Neuron (in vitro differentiated cells): ENCODE results near the gene ANKRD29.

Experiments used
- H2AFZ ChIP-seq: one replicate; pipeline ENCODE4 v1.6.1; 2013; ENCODE audit warnings: low read depth, mild to moderate bottlenecking, inconsistent platforms, low read length, moderate library complexity
- H3K27me3 ChIP-seq: one replicate; pipeline ENCODE4 v1.6.1; 2013; ENCODE audit warnings: low read length; ENCODE audit not compliant: insufficient read depth
- H3K36me3 ChIP-seq: one replicate; pipeline ENCODE4 v1.6.1; 2013; ENCODE audit warnings: low read length; ENCODE audit not compliant: insufficient read depth
- H3K4me1 ChIP-seq: one replicate; pipeline ENCODE4 v1.6.1; 2013; ENCODE audit warnings: low read length; ENCODE audit not compliant: insufficient read depth
- H3K4me3 ChIP-seq: 2 replicates; pipeline ENCODE4 v1.5.1; 2013; ENCODE audit warnings: mild to moderate bottlenecking, low read length, moderate library complexity
- H3K9me3 ChIP-seq: one replicate; pipeline ENCODE4 v1.6.1; 2013; ENCODE audit warnings: low read length

Gene ANKRD29, protein sequence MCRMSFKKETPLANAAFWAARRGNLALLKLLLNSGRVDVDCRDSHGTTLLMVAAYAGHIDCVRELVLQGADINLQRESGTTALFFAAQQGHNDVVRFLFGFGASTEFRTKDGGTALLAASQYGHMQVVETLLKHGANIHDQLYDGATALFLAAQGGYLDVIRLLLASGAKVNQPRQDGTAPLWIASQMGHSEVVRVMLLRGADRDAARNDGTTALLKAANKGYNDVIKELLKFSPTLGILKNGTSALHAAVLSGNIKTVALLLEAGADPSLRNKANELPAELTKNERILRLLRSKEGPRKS

DNA sequence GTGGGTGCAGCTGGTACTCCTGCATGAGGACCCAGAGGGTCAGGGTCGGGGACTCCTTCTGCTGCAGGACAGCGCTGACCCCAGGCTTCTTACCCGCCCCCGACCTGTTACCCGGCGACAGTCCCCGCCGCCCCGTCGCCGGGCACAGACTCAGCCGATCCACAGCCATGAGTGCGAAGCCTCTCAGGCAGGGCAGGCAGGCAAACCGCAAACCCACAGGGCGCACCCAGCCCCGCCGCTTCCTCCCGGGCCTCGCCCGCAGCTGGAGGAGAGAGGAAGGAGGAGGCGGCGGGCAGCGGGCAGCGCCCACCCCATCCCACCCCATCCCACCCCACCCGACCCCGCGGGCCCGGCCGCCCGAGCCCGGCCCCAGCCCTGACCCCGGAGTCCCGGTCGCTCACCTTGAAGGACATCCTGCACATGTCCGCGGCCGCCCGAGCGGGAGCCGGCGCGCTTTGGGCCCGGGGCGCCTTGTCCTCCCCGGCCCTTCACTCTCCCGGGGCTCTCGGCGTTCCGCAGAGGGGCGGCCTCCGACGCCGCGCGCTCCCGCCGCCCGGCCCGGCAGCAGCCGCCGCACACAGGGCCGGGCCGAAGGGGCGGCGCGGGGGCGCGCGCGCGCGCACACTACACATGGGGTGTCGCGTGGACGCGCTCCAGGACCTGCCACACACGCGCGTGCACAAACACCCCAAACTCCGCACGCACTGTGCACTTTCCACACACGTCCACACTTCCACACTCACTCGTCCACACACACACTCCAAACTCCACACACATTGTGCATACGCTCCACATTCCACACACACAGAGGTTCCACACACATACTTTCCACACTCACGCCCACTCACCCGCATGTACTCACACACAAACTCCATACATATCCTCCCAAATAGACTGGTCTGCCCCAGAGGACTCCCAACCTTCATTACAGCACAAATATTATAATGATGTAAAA is at the start of gene ANKRD29:
TSS of gene ANKRD29 (minus strand) at position 603 of the 955 bp plus-strand sequence. CDS start at position 422, 181 bp downstream.
- Histone ChIP-seq H3K4me3 (peak within 1 kb of the TSS; percentile 39), H3K4me1 (peaks cover 7% of the 10 kb centered on the region), H2AFZ (no peak within 1 kb of the TSS), H3K36me3 (no peaks in the 10 kb centered on the region), H3K9me3 (no peaks in the 10 kb centered on the region), H3K27me3 (peaks cover 64% of the 10 kb centered on the region)

DNA sequence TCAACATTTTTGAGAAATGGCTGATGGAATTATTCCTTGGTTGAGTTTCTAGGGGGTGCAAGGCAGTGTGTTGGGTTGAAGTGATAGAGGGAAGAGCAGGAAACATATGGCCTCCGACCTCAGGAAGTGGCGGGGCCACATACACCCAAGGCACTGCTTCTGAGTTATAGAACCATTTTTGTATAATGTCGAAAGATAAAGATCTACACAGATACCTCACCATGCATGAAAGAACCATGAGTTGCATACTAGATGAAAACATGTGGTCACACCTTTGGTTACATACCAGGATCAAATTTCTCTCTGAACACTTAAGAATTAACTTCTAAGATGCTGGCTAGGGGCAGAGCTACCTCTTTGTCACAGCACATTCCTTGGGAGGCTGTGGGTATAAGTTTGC is 49.7 kb upstream of the ANKRD29 start:
- Histone ChIP-seq H3K27me3 (no peaks in the 10 kb centered on the region), H3K4me1 (no peaks in the 10 kb centered on the region), H3K4me3 (no peak overlapping the region), H3K36me3 (no peaks in the 10 kb centered on the region), H2AFZ (no peak overlapping the region), H3K9me3 (no peaks in the 10 kb centered on the region)

DNA sequence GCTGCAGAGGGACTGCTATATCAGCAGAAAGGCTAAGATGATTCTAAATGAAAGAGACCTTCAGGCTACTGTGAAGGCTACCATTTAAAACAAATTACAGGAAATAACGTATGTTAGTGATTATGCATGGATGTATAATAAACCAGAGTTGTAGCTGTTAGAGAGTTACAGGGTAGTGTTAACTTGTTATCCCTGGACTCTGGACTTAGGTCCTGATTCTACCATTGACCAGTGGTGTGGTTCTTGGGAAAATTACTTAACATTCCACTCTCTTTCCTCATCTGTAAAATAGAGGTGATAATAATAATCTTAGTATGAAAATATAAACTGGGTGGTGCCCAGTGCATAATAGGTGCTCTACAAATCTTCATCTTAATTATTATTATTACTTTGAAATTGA is 48.7 kb upstream of the ANKRD29 start:
- no peak overlapping the region for H2AFZ ChIP-seq
- H3K4me1 ChIP-seq, result no peaks in the 10 kb centered on the region
- H3K9me3 ChIP-seq, result no peaks in the 10 kb centered on the region
- no peaks in the 10 kb centered on the region for H3K36me3 ChIP-seq
- no peaks in the 10 kb centered on the region for H3K27me3 ChIP-seq
- no peak overlapping the region for H3K4me3 ChIP-seq

DNA sequence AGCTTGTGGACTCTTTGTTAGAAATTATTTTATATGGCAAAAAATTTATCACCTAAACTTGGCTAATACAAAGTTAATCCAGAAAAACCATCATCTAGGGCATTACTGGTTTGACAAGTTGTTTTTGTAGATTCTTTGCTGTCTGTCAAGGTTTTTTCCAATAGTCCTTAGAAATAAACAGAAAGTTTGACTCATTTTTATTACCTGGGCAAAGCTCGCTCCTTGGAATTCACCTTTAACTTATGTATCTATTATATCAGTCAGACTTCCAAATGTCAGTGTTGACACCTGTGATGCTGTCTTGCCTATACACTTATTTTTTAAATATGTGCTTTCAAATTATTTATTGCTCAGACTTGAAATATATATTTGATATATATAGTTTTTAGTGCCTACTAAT is 48.2 kb upstream of the ANKRD29 start:
- H3K4me3 ChIP-seq, result no peak overlapping the region
- no peaks in the 10 kb centered on the region for H3K27me3 ChIP-seq
- no peak overlapping the region for H2AFZ ChIP-seq
- no peaks in the 10 kb centered on the region for H3K9me3 ChIP-seq
- H3K36me3 ChIP-seq, result no peaks in the 10 kb centered on the region
- H3K4me1 ChIP-seq, result no peaks in the 10 kb centered on the region

DNA sequence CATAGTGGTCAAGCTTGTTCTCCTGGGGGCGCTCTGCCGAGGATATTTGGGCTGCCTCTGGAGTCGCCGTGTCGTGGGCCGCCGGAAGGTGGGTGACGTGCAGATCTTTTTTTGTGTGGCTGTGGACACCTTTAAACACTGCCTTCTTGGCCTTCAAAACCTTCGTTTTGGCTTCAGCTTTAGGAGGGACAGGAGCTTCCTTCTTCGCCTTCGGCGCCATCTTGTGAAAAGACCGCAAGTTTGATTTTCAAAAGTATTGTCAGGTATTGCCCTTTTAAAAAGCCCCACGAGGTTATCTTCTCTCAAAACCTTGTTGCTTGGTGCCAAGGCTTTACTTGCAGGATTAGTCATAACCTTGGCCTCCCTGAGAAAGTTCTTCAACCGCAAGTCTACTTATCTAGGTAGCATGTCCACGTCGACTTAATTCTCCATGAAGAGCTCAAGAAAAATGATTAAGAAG is 47.4 kb upstream of the ANKRD29 start:
- Histone ChIP-seq H3K4me3 (no peak overlapping the region), H2AFZ (no peak overlapping the region), H3K36me3 (no peaks in the 10 kb centered on the region), H3K9me3 (no peaks in the 10 kb centered on the region), H3K4me1 (no peaks in the 10 kb centered on the region), H3K27me3 (no peaks in the 10 kb centered on the region)

DNA sequence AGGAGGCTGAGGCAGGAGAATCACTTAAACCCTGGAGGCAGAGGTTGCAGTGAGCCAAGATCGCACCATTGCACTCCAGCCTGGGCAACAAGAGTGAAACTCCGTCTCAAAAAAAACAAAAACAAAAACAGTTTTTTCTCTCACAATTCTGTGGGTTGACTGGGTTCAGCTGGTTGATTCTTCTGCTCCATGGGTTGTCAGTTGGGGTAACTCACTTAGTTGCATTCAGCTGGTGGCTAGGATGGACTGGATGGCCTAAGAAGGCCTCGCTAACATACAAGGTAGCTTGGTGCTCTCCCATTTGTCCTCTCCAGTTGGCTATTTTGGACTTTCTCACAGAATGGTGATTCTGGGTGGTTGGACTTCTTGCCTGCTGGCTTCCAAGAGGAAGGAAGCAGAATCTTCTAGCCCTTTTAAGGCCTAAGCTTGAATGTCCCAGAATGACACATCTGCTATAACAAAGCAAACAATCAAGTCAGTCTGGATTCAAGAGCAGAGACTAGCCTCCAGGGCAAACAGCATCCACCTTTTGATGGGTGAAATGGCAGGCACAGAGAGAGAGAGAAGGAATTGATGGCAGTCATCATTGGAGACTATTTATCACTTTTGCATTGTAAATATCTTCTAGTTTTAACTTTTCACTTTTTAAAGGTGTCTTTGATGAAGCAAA is 44.4 kb upstream of the ANKRD29 start:
- no peaks in the 10 kb centered on the region for H3K36me3 ChIP-seq

DNA sequence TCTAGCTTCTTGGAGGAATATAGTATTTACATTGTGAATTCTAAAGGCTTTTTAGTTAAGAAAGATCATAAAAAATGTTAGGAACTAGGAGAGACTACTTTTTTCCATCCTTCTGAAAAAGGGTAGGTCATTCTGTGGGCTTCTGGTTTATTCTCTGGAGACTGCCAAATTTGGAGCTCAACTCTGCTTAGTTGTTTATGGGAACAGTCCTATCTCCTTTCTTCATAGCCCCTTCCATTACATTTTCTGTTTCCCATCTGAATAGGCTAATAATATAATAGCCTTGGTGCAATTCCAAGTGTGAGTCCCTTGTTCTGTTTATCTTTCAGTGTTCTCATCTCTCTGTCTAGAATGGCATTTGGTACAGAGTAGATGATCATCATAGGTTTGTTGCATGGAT is 42.1 kb upstream of the ANKRD29 start:
- Histone ChIP-seq H3K36me3 (no peaks in the 10 kb centered on the region), H3K4me3 (no peak overlapping the region), H2AFZ (no peak overlapping the region), H3K27me3 (no peaks in the 10 kb centered on the region), H3K4me1 (no peaks in the 10 kb centered on the region), H3K9me3 (no peaks in the 10 kb centered on the region)

More for the DNA sequence above, 44.4 kb upstream of the ANKRD29 start:
- no peak overlapping the region for H3K4me3 ChIP-seq
- H3K27me3 ChIP-seq, result no peaks in the 10 kb centered on the region
- no peaks in the 10 kb centered on the region for H3K4me1 ChIP-seq
- H2AFZ ChIP-seq, result no peak overlapping the region
- no peaks in the 10 kb centered on the region for H3K9me3 ChIP-seq

DNA sequence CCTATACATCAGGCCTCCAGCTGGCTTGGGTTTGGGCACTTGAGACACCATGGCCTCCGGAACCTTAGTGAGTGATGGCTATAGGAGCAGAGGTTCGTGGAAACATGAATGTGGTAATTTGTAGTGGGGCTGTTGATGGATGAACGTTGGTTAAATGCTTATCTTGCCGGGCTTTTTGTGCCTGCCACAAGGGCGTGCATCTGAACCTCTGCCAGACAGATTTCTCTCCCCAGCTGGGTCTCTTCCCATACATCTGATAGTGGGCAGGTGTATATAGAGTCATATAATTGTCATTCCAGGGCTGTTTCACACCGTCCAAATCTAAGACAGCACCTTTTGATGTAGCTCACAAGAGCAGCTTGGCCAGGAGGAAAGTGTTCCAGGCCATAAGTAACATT is 41.3 kb upstream of the ANKRD29 start:
- no peak overlapping the region for H2AFZ ChIP-seq
- H3K27me3 ChIP-seq, result no peaks in the 10 kb centered on the region
- H3K4me3 ChIP-seq, result no peak overlapping the region
- H3K9me3 ChIP-seq, result no peaks in the 10 kb centered on the region
- no peaks in the 10 kb centered on the region for H3K4me1 ChIP-seq
- H3K36me3 ChIP-seq, result no peaks in the 10 kb centered on the region

DNA sequence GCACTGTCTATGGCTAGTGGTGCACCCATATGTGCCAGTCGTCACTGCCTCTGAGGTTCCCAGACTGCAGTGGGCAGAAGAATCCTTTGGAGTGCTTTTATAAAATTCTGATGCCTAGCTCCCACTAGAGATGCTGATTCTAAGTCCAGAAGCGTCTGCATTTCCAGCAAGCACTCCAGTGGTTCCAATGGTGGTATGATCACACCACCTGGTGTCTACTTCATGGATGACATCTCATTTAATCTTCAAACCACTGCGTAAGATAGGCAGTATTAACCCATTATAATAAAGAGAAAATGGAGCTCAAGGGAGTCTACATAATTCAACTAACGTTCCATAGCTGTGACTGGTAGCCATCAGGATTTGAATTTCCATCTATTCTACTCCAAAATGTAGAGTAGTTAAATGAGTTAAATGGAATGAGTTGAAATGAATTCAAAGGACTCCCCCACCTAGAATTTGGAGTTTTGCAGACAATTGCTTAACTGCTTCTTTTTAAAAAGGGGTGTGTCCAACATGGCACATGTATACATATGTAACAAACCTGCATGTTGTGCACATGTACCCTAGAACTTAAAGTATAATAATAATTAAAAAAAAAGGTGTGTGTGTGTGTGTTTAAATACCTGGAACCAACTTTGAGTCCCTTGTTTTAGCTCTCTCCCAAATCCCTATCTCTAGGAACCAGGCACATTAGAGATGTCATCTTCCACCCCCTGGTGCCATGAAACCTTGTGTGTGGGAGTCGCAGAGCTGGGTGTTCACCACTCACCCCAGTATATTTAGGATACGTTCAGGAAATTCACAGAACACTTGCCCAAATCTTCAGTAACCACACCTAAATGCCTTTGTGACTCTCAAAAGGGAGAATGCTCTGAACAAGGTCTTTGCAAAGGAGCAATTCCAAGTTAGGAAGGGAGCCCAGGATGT is 40.6 kb upstream of the ANKRD29 start:
- H3K36me3 ChIP-seq, result no peaks in the 10 kb centered on the region
- no peaks in the 10 kb centered on the region for H3K9me3 ChIP-seq
- H3K27me3 ChIP-seq, result no peaks in the 10 kb centered on the region
- H2AFZ ChIP-seq, result no peak overlapping the region
- no peaks in the 10 kb centered on the region for H3K4me1 ChIP-seq
- H3K4me3 ChIP-seq, result no peak overlapping the region

DNA sequence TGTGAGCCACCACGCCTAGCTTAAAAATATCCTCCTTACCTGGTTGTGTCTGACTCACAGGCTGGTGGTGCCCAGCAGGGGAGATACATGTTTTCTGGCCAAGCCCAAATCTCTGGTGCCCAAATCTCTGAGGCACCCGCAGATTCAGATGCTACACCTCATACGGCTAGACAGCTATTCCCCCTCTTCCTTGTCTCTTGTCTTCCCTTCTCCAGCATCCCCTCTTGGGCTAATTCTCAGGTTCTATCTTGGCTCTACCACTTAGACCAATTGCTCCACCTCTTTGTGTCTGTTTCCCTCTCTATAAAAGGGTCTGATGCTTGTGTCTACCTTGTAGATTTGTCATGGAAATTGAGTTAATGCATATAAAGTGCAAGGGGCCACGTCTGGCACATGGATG is 39.9 kb upstream of the ANKRD29 start:
- H3K4me1 ChIP-seq, result no peaks in the 10 kb centered on the region
- H3K9me3 ChIP-seq, result no peaks in the 10 kb centered on the region
- no peak overlapping the region for H2AFZ ChIP-seq
- no peaks in the 10 kb centered on the region for H3K27me3 ChIP-seq
- H3K36me3 ChIP-seq, result no peaks in the 10 kb centered on the region
- no peak overlapping the region for H3K4me3 ChIP-seq

DNA sequence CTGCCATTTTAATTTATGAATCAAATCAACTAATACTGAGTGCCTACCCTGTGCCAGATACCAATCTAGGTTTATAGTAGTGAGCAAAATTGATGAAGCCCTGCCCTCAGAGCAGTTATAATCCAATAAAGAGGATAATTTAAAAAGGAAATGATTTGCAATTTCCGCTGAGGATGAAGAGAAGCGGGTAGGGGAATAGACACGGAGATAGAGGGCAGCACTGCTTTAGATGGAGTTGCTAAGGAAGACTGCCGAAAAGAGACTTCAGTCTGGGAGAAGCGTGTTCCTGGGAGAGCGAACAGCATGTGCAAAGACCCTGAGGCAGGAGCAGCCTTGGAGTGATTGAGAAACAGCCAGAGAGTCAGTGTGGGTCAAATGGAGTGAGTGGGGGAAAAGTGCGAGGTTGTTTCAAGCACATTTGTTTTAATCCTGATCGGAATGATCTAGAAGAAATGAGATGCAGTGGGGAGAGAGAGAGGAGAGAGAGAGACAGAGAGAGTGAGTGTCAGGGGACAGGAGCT is 38.9 kb upstream of the ANKRD29 start:
- Histone ChIP-seq H3K9me3 (no peaks in the 10 kb centered on the region), H3K4me1 (no peaks in the 10 kb centered on the region), H2AFZ (no peak overlapping the region), H3K36me3 (no peaks in the 10 kb centered on the region), H3K27me3 (no peaks in the 10 kb centered on the region), H3K4me3 (no peak overlapping the region)

DNA sequence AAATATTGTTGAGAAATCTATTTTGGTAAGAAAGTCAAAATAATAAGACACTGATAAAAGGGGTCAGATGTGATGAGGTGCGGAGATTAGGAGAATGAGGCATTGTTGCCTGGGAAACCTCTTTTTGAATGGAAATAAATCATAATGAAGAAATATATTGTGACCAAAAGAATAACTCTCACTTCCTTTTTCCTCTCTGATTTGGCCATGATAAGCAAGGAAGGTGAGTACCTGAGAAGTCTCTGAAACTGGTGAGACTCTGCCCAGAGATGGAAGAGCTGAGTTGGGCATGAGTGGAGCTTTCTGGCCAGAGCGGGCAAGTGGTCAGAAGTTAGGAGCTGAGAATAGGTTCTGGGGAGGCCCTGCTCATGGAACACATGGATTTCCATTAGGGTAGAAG is 38.3 kb upstream of the ANKRD29 start:
- no peak overlapping the region for H3K4me3 ChIP-seq
- H3K36me3 ChIP-seq, result no peaks in the 10 kb centered on the region
- H3K27me3 ChIP-seq, result peaks cover under 1% of the 10 kb centered on the region

More for the DNA sequence above, 38.3 kb upstream of the ANKRD29 start:
- no peak overlapping the region for H2AFZ ChIP-seq
- no peaks in the 10 kb centered on the region for H3K9me3 ChIP-seq
- H3K4me1 ChIP-seq, result no peaks in the 10 kb centered on the region
